HG03460 (cell line): ENCODE results near the gene CPEB1.

Experiments
- ATAC-seq: cut with Tn5 transposase; IDR thresholded peaks from one replicate; pipeline ENCODE4 v1.9.1; 2021; ENCODE audit not compliant: unreplicated experiment

Gene CPEB1

GRCh38 chr15:82647045-82647834 is at the start of gene CPEB1:
CPEB1 (minus strand) TSS chr15:82647363; CDS start chr15:82628459, 18,904 bp downstream.
- ATAC-seq = no peak

GRCh38 chr15:82692171-82692570 is 45.0 kb upstream of the CPEB1 start:
- no peak for ATAC-seq

GRCh38 chr15:82689147-82689546 is 42.0 kb upstream of the CPEB1 start:
- no peak for ATAC-seq

- no peak for ATAC-seq
These were observed 41.5 kb upstream of the CPEB1 start for GRCh38 chr15:82688691-82689090.

GRCh38 chr15:82681371-82681770 is 34.2 kb upstream of the CPEB1 start:
- ATAC-seq = no peak

- peak; percentile 90 for ATAC-seq
These were observed 33.3 kb upstream of the CPEB1 start for GRCh38 chr15:82680200-82681102.

- no peak for ATAC-seq
These were observed 32.5 kb upstream of the CPEB1 start for GRCh38 chr15:82679626-82680199.

- ATAC-seq = no peak
These were observed 30.7 kb upstream of the CPEB1 start for GRCh38 chr15:82677720-82678323.

- ATAC-seq = no peak
These were observed 27.7 kb upstream of the CPEB1 start for GRCh38 chr15:82674873-82675272.

- no peak for ATAC-seq
These were observed 23.5 kb upstream of the CPEB1 start for GRCh38 chr15:82670699-82671098.

GRCh38 chr15:82666606-82667005 is 19.4 kb upstream of the CPEB1 start:
- no peak for ATAC-seq

GRCh38 chr15:82664021-82664420 is 16.9 kb upstream of the CPEB1 start:
- no peak for ATAC-seq

GRCh38 chr15:82663186-82663600 is 16.0 kb upstream of the CPEB1 start:
- no peak for ATAC-seq

GRCh38 chr15:82662641-82663040 is 15.5 kb upstream of the CPEB1 start:
- ATAC-seq = no peak

GRCh38 chr15:82660378-82660777 is 13.2 kb upstream of the CPEB1 start:
- no peak for ATAC-seq

- ATAC-seq = no peak
These were observed 9.6 kb upstream of the CPEB1 start for GRCh38 chr15:82656641-82657266.

GRCh38 chr15:82655606-82656005 is 8.4 kb upstream of the CPEB1 start:
- ATAC-seq = no peak

GRCh38 chr15:82653483-82654168 is 6.5 kb upstream of the CPEB1 start:
- ATAC-seq = no peak

GRCh38 chr15:82651708-82652107 is 4.5 kb upstream of the CPEB1 start:
- no peak for ATAC-seq

GRCh38 chr15:82650046-82650670 is 3.0 kb upstream of the CPEB1 start:
- ATAC-seq = no peak
